Calu3 (cell line): ENCODE data around the gene RPL38. TPM values are rescaled to one million over a fixed set of nuclear protein-coding genes. Genes with fewer than 3 reads are reported as not detected.

Experiments used
- BruUV-seq: library from RNA; stranded (reverse); fragments of 400-500 nt; replicated peaks from 2 replicates; lab custom pipeline; 2021; lab: Mats Ljungman, UMichigan
- CTCF ChIA-PET: fragments of 300-600 bp; sonication (Branson Sonifier 250); formaldehyde crosslinking; loops from one replicate; lab custom pipeline; 2022; ENCODE audit warnings: antibody characterized with exemption; lab: Charles Lee
- DNase-seq: peaks from one replicate; pipeline ENCODE4 v3.0.0; 2022
- H3K27ac Mint-ChIP-seq: one replicate; pipeline ENCODE4 v1.8.0; 2022; ENCODE audit warnings: mixed read lengths; ENCODE audit not compliant: unreplicated experiment
- H3K27me3 Mint-ChIP-seq: one replicate; pipeline ENCODE4 v1.8.0; 2022; ENCODE audit warnings: mixed read lengths; ENCODE audit not compliant: unreplicated experiment
- H3K36me3 Mint-ChIP-seq: one replicate; pipeline ENCODE4 v1.8.0; 2022; ENCODE audit warnings: mild to moderate bottlenecking, moderate library complexity, mixed read lengths; ENCODE audit not compliant: insufficient read depth, unreplicated experiment
- H3K4me1 Mint-ChIP-seq: one replicate; pipeline ENCODE4 v1.8.0; 2022; ENCODE audit warnings: mild to moderate bottlenecking, low read depth, mixed read lengths; ENCODE audit not compliant: unreplicated experiment
- H3K4me3 Mint-ChIP-seq: one replicate; pipeline ENCODE4 v1.8.0; 2022; ENCODE audit warnings: mild to moderate bottlenecking, low read depth, moderate library complexity, mixed read lengths; ENCODE audit not compliant: unreplicated experiment
- H3K9me3 Mint-ChIP-seq: one replicate; pipeline ENCODE4 v1.8.0; 2022; ENCODE audit warnings: low read depth, mixed read lengths; ENCODE audit not compliant: unreplicated experiment
- intact Hi-C: fragments of 100-400 bp; cut with micrococcal nuclease; formaldehyde crosslinking; loops from one replicate; pipeline ENCODE4 v1.10.0; 2022; ENCODE audit not compliant: unreplicated experiment
- total RNA-seq: library from RNA; stranded (reverse); gene quantifications from 2 replicates; pipeline ENCODE4 v1.2.3, GENCODE V29; 2022
- TF ChIP-seq, protein P1 (sequence below): fragments of 200-600 bp; IDR thresholded peaks from one replicate; pipeline ENCODE4 v1.8.0; 2022; ENCODE audit warnings: antibody characterized with exemption; ENCODE audit not compliant: unreplicated experiment

Gene RPL38
- total RNA-seq, 1 experiment from 2014 or later, result 725 TPM

GRCh38 chr17:74240618-74241205, 37.2 kb downstream of the RPL38 start:
- no peaks in the 10 kb centered on the region for H3K9me3 Mint-ChIP-seq
- no peak overlapping the region for H3K27ac Mint-ChIP-seq
- intact Hi-C loops, result no loop called here
- CTCF ChIA-PET, result no interaction called here
- no peaks in the 10 kb centered on the region for H3K36me3 Mint-ChIP-seq
- DNase-seq, result no peak
- peaks cover 84% of the 10 kb centered on the region for H3K27me3 Mint-ChIP-seq
- no peaks in the 10 kb centered on the region for H3K4me1 Mint-ChIP-seq
- TF ChIP-seq, protein P1, sequence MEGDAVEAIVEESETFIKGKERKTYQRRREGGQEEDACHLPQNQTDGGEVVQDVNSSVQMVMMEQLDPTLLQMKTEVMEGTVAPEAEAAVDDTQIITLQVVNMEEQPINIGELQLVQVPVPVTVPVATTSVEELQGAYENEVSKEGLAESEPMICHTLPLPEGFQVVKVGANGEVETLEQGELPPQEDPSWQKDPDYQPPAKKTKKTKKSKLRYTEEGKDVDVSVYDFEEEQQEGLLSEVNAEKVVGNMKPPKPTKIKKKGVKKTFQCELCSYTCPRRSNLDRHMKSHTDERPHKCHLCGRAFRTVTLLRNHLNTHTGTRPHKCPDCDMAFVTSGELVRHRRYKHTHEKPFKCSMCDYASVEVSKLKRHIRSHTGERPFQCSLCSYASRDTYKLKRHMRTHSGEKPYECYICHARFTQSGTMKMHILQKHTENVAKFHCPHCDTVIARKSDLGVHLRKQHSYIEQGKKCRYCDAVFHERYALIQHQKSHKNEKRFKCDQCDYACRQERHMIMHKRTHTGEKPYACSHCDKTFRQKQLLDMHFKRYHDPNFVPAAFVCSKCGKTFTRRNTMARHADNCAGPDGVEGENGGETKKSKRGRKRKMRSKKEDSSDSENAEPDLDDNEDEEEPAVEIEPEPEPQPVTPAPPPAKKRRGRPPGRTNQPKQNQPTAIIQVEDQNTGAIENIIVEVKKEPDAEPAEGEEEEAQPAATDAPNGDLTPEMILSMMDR, result no peak
- H3K4me3 Mint-ChIP-seq, result no peak overlapping the region
- no TSS peak for BruUV-seq

GRCh38 chr17:74241431-74241830, 38.0 kb downstream of the RPL38 start:
- BruUV-seq, result no TSS peak
- Mint-ChIP-seq H3K9me3 (no peaks in the 10 kb centered on the region), H3K4me3 (no peak overlapping the region), H3K27me3 (peaks cover 87% of the 10 kb centered on the region), H3K4me1 (no peaks in the 10 kb centered on the region), H3K27ac (no peak overlapping the region), H3K36me3 (no peaks in the 10 kb centered on the region)
- TF ChIP-seq, protein P1, result no peak
- CTCF ChIA-PET, result no interaction called here
- intact Hi-C loops, result no loop called here
- DNase-seq, result no peak

- no TSS peak for BruUV-seq
- Mint-ChIP-seq H3K27ac (no peak overlapping the region), H3K36me3 (no peaks in the 10 kb centered on the region), H3K4me3 (no peak overlapping the region), H3K9me3 (no peaks in the 10 kb centered on the region), H3K27me3 (peaks cover 91% of the 10 kb centered on the region), H3K4me1 (no peaks in the 10 kb centered on the region)
- intact Hi-C loops, result no loop called here
- no peak for DNase-seq
- TF ChIP-seq, protein P1, result no peak
- CTCF ChIA-PET, result no interaction called here
Measured at GRCh38 chr17:74241847-74242246, 38.4 kb downstream of the RPL38 start.

DNA sequence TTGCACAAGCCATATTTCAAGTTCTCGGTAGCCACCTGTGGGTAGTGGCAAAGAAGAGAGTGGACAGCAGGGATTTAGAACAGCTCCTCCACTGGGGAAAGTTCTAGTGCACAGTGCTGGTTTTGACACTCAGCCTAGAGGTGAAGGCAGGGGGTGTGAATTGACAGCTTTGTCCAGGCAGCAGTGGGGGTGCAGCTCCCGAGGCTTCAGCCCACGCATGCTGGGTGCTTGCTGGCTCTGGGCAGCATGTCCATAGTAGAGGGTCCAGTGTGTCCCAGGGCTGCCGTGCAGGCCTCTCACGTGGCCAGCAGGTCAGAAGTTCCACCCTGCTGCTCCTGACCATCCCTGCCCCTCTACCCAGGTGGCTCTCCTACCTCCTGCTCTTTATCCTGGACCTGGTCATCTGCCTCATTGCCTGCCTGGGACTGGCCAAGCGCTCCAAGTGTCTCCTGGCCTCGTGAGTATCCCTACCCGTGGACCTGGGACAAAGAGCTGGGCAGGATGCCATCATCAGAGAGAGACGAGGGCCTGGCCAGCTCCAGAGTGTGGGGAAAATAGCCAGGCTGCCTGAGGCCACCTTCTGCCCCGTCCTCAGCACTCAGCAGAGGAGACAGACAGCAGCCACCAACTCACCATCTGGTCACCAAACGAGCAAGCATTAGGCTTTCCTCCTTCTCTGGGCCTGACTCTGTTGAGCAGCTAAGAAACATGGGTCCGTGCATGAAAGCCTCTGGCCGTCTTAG, 39.7 kb downstream of the RPL38 start:
- TF ChIP-seq, protein P1, result no peak
- no TSS peak for BruUV-seq
- Mint-ChIP-seq H3K27me3 (peaks cover 93% of the 10 kb centered on the region), H3K36me3 (no peaks in the 10 kb centered on the region), H3K4me1 (no peaks in the 10 kb centered on the region), H3K9me3 (no peaks in the 10 kb centered on the region), H3K27ac (no peak overlapping the region), H3K4me3 (no peak overlapping the region)
- DNase-seq, result no peak
- CTCF ChIA-PET, result interaction anchor here (0.7 kb wide), 1 partner anchor 80 kb away, joined by 3 read pairs; no protein-coding TSS in a partner anchor
- intact Hi-C loops, result no loop called here
